ENCODE results near the gene CREB3.

The CREB3 gene

DNA sequence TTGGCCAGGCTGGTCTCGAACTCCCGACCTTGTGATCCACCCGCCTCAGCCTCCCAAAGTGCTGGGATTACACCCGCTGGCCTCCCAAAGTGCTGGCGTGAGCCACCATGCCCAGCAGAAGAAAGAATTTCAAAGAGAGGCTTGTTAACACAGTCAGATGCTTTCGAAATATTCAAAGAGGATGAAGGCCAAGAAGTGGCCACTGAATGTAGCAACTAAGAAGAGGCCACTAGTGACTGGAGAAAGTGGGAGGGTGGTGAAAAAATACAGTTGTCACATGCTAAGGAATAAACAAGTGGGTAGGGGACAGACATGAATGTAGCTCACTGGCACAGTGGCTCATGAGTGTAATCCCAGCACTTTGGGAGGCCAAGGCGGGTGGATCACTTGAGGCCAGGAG, 29.8 kb upstream of the CREB3 start:
- no peak for DNase-seq (ENCODE audit: low read depth)

DNA sequence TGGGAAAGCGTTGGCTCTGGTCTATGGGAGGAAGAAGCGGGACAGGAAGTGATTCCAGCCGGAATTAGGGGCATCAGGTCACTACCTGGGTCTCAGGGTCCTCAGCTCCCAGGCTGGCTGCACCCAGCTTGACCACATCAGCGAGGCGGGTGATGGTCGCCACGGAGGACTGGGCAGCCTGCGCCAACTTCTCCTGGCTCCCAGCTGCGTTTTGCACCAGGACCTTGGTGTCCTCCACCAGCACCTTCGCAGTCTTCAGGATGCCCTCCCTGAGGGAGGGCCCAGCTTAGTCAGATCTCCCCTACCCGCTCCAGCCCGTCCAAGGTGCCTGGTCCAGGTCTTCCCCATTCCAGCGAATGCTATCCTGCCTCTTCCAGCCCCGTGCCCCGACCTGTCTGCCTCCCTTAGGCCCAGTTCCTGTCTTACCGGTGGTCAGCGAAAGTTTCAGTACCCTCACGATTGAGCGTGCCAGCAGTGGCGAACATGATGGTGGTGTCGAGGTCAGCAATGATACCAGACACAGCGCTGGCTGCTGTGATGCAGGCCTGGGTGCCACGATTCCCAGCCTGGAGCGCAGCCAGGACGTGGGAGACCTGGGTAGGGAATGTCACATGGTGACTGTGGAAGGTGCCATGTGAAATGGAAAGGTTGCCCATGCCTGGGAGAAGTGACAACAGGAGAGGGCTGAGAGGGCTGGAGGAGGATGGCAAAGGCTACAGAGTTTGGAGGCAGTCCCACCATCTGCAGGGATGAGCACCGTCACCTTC, 28.4 kb upstream of the CREB3 start:
- no peak for DNase-seq (ENCODE audit: low read depth)

DNA sequence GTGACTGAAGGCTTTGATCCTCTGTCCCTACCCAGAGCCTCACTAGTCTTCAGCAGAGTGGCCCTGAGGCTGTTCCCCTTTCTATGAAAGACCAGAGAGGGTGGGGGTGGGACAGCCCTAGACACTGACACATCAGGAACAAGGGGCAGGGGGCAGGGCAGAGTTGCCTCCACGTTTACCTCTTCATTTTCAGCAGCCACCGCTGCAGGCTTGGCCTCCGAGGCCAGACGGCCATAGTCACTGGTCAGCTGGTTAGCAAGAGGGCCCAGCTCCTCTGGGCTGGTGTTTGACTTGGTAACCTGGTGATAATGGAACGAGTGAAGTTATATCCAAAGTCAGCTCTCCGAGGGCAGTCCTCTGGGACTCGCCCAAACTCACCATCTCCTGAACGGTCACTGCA, 27.1 kb upstream of the CREB3 start:
- DNase-seq (ENCODE audit: low read depth), result no peak

DNA sequence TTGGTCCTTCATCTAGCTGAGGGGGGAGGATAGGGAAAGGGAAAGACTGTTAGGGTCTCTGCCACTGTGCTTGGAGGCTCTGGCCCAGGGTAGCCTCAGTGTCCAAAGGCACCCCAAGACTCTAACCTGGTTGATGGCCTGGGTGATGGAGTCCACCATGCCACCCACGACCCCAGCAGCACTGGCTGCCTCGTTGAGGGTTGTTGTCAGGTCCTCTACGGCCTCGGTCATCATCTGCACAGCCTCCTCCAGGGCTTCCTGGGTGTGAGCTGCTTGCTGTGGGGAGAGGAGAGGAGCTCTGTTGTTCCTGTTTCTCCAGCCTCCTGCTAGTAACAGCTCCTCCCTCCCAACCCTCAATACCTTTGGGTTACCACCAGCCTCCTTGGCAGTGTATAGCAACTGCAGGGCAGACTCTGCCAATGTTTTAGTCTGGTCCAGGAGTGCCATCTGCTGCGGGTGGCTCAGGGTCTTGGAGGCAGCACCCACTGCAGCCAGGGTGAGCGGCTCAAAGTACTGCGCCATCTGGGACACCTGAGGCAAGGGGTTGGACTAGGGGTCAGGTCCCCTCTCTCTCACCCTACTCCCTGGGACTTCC, 26.5 kb upstream of the CREB3 start:
- DNase-seq (ENCODE audit: low read depth), result no peak

DNA sequence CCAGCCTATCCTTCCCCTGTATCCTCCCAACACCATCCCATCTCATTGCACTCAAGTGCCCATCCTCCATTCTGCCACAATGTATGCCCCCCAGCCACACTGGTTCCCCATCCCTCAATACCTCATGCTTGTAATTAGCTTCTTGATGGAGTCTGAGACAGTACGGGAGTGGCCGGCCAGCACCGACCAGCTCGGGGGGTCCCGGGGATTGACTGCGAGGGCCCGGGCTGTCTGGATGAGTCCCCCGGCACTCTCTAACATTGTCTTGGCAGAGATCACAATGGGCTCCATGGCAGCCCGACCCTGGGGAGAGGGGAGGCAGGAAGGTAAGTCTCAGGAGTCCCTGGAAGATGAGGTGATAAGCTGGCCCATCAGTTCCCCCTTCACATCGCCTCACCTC, 25.5 kb upstream of the CREB3 start:
- no peak for DNase-seq (ENCODE audit: low read depth)

DNA sequence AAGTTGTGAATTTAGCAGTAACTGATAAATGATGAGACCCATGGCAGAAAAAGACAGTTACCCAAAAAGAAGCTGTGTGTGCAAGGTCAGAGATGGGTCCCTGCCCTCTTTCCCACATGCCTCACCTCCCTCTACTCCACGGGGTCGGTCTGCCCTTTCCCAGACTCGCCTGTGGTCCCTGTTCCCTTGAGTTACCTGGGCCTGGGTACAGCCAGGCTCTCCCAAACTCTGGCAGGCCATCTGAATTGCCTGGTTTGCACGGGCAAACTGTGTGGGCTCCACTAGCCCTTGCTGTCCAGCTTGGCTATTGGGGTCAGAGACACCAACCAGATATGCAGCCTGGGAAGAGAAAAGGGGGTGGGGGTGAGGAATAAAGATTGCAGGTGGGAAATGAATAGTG, 24.3 kb upstream of the CREB3 start:
- no peak for DNase-seq (ENCODE audit: low read depth)

DNA sequence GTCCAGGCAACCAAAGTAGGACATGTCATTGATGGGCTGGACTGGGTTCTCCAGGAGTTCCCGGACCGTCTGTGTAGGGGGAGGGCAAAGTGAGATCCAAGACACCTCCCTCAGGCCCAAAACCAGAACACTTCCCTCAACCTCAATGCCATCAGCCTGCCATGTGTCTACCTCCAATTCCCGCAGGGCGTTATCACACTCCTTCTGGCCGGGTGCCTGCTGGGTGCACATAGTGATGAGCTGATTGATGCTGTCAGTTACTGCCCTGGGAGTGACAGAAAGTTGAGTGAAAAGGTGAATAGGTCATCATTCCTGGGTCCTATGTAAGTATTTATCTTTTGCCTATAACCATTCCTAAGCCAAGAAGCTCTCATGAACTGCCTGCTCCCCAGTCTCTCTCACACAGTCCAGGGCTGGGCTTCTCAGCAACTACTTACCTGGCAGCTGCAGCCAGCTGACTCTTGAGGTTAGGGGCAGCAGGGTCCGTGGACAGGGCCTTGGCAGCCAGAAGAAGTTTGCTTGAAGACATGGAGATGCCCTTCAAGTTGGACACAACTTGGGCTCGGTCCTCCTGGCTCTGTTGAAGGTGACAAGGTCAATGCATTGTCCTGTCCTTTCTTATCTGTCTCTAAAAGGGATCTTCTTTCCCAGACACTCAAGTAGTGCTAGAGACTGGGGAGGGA, 21.5 kb upstream of the CREB3 start:
- DNase-seq (ENCODE audit: low read depth), result no peak

DNA sequence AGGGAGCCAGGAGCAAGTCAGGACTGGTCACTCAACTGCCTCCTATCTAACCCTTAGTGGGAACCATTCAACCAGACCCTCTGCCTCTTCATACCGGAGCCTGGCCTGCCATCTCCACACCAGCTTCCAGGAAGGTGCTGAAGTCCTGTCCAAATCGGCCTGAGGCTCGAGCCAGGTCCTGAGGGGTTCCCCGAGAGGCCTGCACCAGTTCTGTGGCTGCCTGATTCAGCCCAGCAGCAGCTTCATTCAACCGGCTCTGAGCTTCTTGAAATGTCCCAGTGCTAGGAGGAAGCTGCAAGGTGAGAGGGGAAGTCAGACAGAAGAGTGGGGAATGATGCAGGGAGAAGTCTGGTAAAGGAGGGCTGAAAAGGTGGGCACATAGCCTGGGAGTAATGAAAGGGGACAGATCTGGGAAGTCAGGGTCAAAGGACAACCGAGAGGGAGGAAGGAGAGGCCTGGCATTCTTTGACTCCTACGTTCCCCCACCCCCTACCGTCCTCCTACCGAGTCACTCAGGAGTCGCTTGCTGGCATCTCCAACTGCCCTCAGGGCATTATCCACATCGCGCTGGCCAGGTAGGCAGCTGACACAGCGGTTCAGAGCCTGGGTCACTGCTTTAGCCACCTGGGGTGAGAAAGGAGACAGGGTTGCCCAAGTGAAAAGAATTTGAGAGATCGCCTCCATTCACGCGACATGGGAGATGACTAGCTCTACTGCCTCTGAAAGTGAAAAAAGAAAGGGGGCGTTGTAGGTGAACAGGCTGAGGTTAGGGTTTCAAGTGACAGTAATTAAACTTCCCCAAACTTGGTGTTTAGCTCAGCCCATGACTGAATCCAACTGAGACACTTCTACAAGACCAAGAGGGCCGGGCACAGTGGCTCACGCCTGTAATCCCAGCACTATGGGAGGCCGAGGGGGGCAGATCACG, 20.7 kb upstream of the CREB3 start:
- DNase-seq (ENCODE audit: low read depth), result no peak

DNA sequence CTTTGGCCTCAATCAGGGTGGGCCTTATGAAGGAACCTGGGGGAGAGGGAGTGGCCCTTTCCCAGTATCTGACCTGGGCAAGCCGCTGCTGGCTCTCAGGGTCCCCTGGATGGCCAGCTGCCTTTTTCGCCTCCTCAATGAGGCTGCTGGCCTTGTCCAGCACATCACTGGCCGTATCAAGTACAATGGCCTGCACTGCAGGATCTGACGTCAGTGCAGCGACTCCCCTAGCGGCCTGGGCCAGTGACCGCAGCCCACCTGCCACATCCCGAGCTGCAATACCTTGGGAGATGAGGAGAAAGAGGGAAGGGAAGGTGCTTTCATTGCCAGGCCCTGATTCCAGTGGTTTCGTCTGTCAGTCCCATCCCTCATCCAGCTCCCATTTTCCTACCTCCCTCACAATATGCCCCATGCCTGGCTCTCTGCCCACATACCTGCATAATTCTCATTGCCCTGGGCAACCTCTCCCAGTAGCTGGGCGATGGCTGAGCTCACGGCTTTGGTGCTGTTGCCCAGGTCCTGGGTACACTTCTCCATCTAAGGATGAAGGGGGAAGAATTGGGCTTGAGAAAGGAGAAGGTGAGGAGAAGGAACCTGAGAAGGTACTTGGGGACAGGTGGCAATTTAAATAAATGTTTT, 19.6 kb upstream of the CREB3 start:
- DNase-seq (ENCODE audit: low read depth), result no peak

DNA sequence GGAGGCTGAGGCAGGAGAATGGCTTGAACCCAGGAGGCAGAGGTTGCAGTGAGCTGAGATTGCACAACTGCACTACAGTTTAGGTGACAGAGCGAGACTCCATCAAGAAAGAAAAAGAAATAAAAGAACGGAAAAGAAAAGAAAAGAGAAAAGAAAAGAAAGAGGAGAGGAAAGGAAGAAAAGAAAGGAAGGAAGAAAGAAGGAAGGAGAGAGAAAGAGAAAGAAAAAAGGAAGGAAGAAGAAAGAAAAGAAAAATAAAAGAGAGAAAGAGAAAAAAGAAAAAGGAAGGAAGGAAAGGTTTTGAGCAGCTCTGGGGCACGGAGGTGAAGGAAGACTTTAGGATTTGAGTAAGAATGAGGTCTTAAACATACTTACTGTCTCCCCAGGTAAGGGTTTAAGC, 18.9 kb upstream of the CREB3 start:
- DNase-seq (ENCODE audit: low read depth), result no peak

DNA sequence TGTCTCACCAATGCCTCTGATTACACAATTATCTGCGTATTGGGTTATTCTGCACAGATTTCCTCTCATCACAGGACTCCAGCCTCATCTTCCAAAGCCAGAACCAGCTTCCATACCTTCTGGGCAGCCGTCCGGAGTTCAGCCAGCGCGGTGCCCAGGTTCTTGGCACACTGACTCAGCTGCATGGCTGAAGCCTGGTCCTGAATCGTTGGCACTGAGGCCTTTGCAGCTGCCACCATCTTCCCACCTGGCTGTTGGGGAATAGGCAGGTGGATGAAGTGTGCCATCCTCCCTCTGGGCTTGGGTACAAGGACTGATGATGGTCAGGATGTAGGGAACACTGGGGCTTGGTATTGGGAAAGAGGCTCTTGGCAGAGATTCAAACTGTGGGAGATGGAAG, 18.3 kb upstream of the CREB3 start:
- DNase-seq (ENCODE audit: low read depth), result no peak

DNA sequence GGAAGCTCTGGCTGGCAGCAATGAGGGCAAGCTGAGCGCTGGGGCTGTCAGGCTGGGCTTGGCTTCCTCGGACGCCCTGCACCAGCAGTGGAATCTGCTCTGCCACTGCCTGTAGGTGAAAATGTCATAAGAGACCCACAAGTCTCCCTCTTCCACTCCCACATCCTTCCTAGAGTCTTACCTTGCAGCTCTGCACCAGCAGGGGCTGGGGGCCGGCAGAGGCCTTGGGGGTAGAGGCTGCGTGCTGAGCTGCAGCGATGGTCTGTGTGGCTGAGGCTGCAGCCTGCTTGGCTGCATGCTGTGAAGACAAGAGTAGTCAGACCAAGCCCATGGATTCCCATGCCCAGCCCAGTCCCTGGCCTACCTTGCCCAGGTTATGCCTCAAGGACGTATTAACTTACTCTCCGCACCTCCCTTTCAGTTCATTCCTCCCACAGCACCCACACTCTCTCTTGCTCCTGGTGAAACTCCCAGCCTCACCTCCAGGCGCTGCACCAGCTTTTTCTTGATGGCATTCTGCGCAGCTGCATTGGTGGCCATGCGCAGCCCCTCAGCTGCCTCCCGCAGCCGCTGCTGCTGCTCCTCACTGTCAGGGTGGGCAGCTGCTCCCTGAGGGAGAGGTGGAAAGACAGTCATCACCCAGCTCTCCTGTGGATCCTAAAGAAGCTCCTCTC, 17.8 kb upstream of the CREB3 start:
- DNase-seq (ENCODE audit: low read depth), result no peak

DNA sequence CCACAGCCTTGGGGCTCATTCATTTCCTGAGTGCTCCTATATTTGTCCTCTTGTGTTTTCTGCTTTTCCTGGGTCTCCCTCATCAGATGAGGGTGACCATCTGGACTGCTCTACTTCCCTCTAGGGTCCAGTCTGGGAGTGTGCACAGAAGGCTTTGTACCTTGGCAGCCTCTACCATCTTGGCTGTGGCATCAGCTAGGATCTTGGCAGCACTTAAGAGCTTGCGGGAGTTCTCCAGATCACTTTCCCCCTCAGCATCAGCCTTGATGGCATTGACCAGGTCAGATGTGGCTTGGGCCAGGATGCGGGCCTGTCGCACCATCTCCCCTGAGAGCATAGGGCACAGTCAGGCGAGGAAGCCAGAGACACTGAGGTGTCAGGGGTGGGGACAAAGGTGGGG, 16.2 kb upstream of the CREB3 start:
- DNase-seq (ENCODE audit: low read depth), result no peak

DNA sequence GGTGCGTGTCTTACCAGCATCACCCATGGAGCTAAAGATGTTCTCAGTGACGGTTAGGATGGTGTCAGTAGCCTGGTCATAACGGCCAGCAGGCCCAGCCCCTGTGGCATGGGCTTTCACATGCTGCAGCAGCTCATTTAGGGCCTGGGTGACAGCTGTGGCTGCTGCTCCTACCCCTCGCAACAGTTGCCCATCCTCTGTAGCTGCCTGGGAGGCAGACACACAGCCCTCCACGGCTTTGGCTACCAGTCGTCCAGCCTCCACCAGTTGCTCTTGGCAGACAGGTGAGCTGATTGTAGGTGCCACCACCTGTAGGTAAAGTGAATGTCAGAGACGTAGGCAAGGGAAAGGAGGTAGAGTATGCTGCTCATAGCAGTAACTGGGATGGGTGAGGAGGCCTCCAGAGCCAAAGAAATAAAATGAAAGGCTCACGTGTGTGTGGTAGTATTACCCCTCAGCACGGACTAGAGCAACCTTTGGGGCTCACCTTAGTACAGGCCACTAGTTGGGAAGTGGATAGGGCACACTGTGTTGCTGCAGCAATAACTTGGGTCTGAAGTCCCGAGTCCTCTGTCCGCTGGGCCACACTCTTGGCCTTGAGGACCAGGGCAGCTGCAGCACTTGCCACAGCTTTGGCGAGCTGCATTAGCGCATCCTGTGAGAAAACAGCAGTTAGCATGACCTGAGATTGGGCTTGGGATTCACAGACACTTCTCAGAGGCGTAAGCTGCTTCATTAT, 15.2 kb upstream of the CREB3 start:
- DNase-seq (ENCODE audit: low read depth), result no peak

DNA sequence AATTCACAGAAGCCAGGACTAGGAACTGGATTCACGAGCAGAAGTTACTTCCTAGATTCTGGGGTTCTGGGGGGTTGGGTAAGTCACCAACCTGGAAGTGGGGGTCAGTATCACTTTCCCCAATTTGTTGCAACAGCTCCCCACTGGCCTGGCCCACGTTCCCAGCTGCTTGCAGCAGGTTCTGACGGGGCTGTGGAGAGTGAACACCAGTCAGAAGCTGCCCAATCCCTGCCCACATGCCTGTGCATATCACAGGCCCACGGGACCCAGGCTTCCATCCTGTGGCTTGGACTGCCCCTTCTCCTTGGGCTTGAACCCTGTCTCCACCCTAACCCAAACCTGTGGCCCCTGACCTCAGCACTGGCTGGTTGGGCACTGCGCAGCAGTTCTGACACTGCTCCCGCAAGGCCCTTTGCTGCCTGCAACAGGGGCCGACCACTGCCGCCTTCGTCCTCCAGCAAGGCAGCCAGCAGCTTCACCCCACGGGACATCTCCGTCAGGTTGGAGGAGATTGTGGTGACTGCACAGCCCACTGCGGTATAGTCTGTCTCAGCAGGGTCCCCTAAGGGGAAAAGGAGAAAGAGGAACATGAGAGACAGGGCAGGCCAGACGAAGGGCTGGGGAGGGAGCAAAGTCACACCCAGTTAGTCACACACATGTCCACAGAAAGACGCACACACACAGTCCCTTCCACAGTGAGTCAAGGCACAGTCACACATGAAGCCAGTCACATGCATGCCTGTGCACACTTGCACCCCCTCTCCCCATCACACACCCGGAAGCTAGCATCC, 13.6 kb upstream of the CREB3 start:
- DNase-seq (ENCODE audit: low read depth), result no peak

DNA sequence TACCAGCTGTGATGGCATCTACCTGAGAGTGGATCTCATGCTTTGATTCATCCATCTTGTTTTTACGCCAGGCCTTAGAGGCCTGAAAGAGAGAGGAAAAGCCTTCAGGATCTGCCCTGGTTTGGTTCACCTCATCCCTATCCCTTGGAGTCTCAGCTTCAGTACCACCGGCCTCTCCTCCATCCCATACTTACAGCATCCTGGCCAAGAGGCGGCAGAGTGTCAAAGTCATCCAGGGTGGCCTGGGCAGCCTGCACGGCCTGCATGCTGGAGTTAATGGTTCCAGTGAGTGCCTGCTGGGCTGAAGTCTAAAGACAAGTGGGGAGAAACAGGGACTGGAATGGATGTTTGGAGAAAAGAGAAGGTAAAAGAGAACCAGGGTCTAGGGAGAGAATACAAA, 12.9 kb upstream of the CREB3 start:
- no peak for DNase-seq (ENCODE audit: low read depth)

DNA sequence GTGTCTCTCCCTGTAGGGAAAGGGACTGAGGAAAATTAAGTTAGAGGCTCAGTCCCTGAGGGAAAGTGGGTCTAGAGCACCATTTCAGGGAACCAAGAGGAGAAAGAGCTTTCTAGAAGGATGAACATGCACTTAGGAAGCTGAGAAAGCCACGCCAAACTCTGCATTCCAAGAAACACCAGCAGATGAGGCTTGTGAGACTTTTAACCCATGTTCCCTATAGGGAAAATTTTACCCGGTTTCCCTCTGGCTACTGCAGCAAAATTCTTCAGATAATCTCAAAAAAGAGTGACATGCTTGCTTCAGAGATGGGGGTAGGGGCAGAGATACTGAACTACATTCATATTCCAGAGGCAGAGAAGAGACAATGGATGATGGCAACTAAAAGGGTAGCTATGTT, 9.0 kb upstream of the CREB3 start:
- DNase-seq (ENCODE audit: low read depth), result no peak

DNA sequence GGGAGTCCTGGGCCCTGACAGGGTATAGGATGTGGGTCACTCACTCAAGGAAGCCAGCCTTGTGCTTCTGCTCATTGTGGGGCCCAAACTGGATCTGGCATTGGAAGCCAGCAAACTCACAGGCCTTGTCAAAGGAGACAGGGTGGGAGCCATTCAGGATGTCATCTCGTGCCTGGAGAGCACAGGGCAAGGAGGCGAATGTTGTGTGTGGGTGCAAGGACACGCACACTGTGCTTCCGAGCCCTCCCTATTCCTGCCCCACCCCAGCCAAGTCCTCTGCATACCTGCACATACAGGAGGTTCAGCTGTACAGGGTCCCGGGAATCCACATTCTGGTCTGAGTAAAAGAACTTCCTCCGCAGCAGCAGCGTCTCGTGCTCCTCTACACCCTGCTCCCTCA, 8.6 kb upstream of the CREB3 start:
- DNase-seq (ENCODE audit: low read depth), result no peak

DNA sequence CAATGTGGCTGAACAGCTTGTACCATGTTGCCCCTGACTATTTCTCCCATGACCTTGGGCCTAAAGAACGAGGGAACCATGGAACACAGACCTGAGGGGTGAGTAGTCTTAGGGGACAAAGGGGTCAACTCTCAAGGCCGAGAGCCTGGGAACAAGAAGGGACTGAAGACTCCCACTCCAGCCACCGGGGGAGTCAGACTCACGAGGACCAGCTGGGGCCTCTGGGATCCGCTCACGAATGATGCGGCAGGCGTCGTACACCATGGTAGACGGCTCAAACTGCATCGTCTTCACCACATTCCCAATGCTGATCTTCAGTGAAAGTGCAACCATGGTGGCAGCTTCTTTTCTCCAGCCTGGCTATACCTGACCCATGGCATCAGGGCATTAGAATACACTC, 7.1 kb upstream of the CREB3 start:
- no peak for DNase-seq (ENCODE audit: low read depth)

DNA sequence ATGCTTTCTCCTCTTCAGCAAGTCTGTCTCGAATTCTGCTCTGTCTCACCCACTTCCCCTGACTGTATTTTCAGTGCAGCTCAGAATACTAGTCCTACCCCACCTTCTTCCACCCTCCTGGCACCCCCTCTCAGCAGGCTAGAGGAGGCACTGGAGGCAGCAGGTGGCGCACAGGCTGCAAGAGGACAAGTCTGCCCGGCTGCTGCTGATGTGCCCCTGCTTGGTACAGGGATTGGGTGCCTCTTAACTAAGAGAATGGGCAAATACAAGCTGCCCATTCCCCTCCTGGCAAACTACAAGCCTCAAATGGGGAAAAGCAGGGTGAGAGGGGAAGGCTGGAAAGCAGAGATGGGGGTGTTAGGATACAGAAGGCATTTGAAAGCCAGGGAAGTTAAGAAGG, 5.5 kb upstream of the CREB3 start:
- DNase-seq (ENCODE audit: low read depth), result no peak
